Nephron progenitor cell (in vitro differentiated cells): ENCODE measurements around the gene DNAAF1.

Experiments
- DNase-seq: peaks from one replicate; pipeline ENCODE4 v3.0.0; 2021
- H3K27ac Mint-ChIP-seq: 2 replicates; pipeline ENCODE4 v1.8.0; 2021; ENCODE audit warnings: mild to moderate bottlenecking, moderate library complexity, mixed read lengths
- H3K27me3 Mint-ChIP-seq: 2 replicates; pipeline ENCODE4 v1.8.0; 2021; ENCODE audit warnings: mild to moderate bottlenecking, low read depth, mixed read lengths; ENCODE audit not compliant: poor library complexity
- H3K36me3 Mint-ChIP-seq: 2 replicates; pipeline ENCODE4 v1.8.0; 2021; ENCODE audit warnings: low read depth, mixed read lengths
- H3K4me1 Mint-ChIP-seq: 2 replicates; pipeline ENCODE4 v1.8.0; 2021; ENCODE audit warnings: mixed read lengths
- H3K4me3 Mint-ChIP-seq: 2 replicates; pipeline ENCODE4 v1.8.0; 2021; ENCODE audit warnings: mild to moderate bottlenecking, moderate library complexity, mixed read lengths
- H3K9me3 Mint-ChIP-seq: 2 replicates; pipeline ENCODE4 v1.8.0; 2021; ENCODE audit warnings: mild to moderate bottlenecking, moderate library complexity, mixed read lengths
- CTCF ChIP-seq: fragments of 200-600 bp; sonication (generic); IDR thresholded peaks from 2 replicates; pipeline ENCODE4 v1.5.0; 2021; ENCODE audit warnings: antibody characterized with exemption

DNAAF1 gene

GRCh38 chr16:84181144-84181915 is 36.2 kb downstream of the DNAAF1 start:
- H3K4me1 Mint-ChIP-seq, result peaks cover 44% of the 10 kb centered on the region
- peaks cover 26% of the 10 kb centered on the region for H3K36me3 Mint-ChIP-seq
- H3K27ac Mint-ChIP-seq, result no peak overlapping the region
- no peaks in the 10 kb centered on the region for H3K27me3 Mint-ChIP-seq
- DNase-seq, result no peak
- no peak for TF ChIP-seq CTCF
- H3K4me3 Mint-ChIP-seq, result no peak overlapping the region
- H3K9me3 Mint-ChIP-seq, result no peaks in the 10 kb centered on the region

- Mint-ChIP-seq H3K9me3 (no peaks in the 10 kb centered on the region), H3K27me3 (no peaks in the 10 kb centered on the region), H3K27ac (no peak overlapping the region), H3K36me3 (peaks cover 26% of the 10 kb centered on the region), H3K4me3 (no peak overlapping the region), H3K4me1 (peaks cover 36% of the 10 kb centered on the region)
- no peak for TF ChIP-seq CTCF
- no peak for DNase-seq
Measured at GRCh38 chr16:84182104-84182503, 37.0 kb downstream of the DNAAF1 start.

- no peak for TF ChIP-seq CTCF
- no peak overlapping the region for H3K4me3 Mint-ChIP-seq
- H3K27me3 Mint-ChIP-seq, result no peaks in the 10 kb centered on the region
- peaks cover 28% of the 10 kb centered on the region for H3K4me1 Mint-ChIP-seq
- peaks cover 24% of the 10 kb centered on the region for H3K36me3 Mint-ChIP-seq
- H3K27ac Mint-ChIP-seq, result no peak overlapping the region
- no peaks in the 10 kb centered on the region for H3K9me3 Mint-ChIP-seq
- no peak for DNase-seq
Measured at GRCh38 chr16:84182680-84183571, 37.8 kb downstream of the DNAAF1 start.

- Mint-ChIP-seq H3K27ac (no peak overlapping the region), H3K27me3 (no peaks in the 10 kb centered on the region), H3K4me1 (peaks cover 22% of the 10 kb centered on the region), H3K4me3 (no peak overlapping the region), H3K9me3 (no peaks in the 10 kb centered on the region), H3K36me3 (peaks cover 19% of the 10 kb centered on the region)
- TF ChIP-seq CTCF, result no peak
- DNase-seq, result no peak
Measured at GRCh38 chr16:84183572-84183875, 38.4 kb downstream of the DNAAF1 start.

GRCh38 chr16:84183911-84184591 is 38.9 kb downstream of the DNAAF1 start:
- Mint-ChIP-seq H3K4me3 (peak overlapping the region; percentile 18), H3K27me3 (no peaks in the 10 kb centered on the region), H3K27ac (no peak overlapping the region), H3K9me3 (no peaks in the 10 kb centered on the region), H3K4me1 (peaks cover 19% of the 10 kb centered on the region), H3K36me3 (peaks cover 19% of the 10 kb centered on the region)
- no peak for TF ChIP-seq CTCF
- no peak for DNase-seq
